Brain pericyte (primary cell): Measurements from ENCODE around the gene ZBTB40.

ENCODE experiments used
- DNase-seq: peaks from one replicate; pipeline ENCODE4 v3.0.0-alpha.2; 2012; ENCODE audit warnings: low read depth, low spot score

The ZBTB40 gene

GRCh38 chr1:22556391-22557104 lies 104.9 kb downstream of the ZBTB40 start:
- DNase-seq: no peak

DNA sequence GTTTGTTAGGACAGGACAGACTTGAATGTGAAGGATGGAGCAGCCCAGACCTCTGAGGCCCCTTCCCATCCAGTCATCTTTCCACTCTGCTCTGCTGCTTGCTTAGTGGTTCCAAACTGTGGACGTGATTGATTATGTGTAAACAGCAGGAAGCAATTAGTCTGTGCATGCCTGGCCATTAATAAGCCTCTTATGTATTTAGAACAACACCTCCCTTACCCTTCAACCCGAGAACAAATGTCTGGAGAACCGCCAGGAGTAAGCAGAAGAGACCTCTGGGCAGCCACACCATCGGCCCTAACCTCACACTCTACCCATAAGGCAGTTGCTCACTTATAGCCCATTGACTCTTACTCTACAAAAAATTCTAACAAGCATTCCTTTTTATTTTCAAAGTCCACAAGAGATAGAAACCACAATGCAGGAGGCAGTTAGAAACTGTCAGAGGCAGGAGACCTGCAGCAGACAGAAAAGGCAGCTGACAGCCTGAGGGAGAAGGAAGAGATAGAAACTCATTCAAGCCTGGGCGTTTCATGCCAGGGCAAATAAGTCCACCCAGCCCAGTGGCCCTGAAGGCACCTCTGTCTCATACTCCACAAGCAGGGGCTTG lies 105.8 kb downstream of the ZBTB40 start:
- no peak for DNase-seq

DNA sequence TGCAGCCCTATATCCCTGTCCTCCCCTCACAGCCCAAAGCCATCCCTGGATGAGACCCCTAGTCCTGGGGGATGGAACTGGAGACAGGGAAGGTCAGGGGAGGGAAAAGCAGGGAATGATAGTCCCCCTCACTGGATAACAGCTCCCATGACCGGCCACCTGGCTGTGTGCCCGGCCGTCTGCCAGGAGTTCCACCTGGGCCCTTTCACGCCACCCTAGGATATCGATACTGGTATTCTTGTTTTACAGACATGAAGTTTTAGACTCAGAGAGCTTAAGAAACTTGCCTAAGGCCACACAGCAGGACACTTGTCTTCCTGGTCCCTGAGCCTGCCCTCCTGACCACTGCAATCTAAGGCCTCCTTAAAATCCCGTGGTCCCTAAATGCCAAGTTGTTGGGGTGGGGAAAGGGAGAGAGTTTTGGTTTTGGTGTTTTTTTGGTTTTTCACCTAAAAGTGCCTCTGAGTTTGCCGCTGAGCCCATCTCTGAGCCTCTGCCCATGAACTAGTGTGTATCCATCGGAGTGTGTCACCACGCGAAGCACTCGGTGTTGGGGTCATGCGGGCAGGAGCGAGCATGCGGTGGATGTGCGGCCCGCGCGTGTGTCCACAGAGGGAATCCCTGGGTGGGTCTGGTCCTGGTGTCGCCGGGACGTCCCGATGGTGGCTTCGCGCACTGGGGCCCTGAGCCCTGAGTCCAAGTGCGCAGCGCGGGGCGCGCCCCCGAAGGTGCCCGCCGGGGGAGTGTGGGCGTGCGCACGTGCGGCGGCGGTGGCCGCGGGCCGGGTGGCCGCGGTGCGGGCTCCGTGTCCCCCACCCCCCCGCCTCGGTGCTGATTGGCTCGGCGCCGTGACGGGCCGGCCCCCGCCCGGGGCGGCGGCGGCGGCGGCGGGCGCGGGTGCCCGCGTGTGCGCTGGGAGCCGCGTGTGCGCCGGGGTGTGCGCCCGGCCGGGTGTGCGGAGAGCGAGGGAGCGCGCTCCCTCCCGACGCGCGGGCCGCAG lies 111.2 kb downstream of the ZBTB40 start, which contains the start of gene EPHA8:
Gene EPHA8, plus strand, starts transcription at position 906 of the 1,000 bp plus-strand sequence. CDS start 147 bp downstream, outside the sequence.
- no peak for DNase-seq

- DNase-seq: no peak
Measured at GRCh38 chr1:22563671-22564602, 112.3 kb downstream of the ZBTB40 start.

DNA sequence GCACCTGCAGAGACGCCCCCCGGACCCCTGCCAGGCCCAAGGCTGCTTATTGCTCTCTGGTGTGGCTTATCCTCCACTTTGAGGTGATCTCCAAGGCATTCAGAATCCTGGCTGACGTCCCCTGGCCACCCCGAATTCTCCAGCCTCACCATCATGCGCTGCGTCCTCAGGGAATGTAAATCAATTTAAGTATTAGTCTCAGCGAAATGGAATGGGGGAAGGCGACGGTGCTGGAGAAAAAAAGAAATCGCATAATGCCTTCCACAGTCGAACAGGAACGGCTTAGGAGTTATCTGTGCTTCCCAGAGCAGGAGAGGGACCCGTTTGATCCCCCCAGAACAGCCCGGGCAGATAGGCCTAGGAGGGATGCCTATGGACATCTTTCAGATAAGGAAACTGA lies 114.5 kb downstream of the ZBTB40 start:
- no peak for DNase-seq

GRCh38 chr1:22567197-22567596 lies 115.5 kb downstream of the ZBTB40 start:
- no peak for DNase-seq

DNA sequence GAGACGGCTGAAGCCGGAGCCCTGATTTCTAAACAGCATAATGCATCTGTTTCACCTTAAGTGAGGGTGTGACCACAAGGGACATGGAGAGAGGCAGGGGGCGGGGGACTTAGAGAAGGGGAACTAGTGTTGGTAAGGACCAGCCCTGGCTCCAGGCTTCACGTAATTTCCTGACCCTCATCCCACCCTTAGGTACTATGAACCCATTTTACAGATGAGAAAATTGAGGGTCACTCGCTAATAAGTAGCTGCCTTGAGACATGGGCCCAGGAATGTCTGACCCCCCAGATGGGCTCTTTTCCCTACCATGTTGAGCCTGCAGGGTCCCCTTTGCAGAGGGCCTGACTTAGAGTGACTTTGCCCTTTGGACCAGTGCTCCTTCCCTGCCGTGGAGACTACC lies 116.3 kb downstream of the ZBTB40 start:
- DNase-seq: no peak

- no peak for DNase-seq
Measured at GRCh38 chr1:22569269-22569668, 117.6 kb downstream of the ZBTB40 start.

DNA sequence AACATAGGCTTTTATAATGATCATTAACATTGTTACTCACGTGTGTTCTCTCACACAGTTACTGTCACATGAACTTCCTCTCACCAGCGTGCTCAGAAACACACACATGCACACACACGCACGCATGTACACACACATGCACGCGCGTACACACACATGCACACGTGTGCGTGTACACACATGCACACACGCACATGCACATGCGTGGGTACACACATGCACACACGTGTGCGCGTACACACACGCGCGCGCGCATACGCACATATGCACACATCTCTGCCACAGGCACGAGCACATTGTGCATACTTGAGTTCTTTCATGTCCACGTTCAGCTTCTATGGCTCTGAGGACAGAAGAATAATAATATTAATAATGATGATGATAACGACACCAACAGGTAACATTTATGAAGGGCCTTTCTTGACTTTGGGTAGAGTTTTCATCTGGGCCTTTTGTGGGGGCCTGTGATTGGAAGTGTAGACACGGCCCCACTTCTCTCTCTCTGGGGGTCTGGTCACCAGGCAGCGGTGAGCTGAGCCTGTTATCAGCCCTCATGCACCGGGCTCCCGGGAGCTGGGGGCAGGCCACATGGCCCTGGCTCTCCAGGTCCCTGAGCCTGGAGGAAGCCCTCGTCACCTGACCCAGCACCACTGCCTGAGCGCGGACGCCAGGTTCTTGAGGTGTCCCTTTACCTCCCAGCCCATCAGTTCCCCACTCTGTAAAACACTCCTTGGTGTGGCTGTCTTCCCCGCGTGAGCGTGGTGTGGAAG lies 118.7 kb downstream of the ZBTB40 start:
- DNase-seq: no peak

DNA sequence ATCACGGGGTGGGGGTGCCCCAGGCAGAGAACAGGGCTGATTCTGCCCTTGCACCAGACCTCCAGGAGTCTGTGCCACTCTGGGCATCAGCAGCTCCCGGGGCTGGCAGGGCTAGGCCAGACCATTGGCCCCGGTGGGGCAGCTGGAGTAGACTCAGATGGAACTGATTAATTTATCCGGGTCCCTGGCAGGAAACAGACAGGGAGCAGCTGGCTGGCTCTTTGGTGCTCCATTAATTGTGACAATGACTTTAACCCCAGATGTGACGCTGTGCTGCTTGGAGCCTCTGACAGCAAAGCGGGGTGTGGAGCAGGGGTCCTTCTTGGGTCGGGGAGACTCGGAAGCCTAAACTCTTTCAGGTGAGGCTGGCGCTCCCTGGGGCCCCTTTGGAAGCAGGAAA lies 121.2 kb downstream of the ZBTB40 start:
- DNase-seq: no peak

DNA sequence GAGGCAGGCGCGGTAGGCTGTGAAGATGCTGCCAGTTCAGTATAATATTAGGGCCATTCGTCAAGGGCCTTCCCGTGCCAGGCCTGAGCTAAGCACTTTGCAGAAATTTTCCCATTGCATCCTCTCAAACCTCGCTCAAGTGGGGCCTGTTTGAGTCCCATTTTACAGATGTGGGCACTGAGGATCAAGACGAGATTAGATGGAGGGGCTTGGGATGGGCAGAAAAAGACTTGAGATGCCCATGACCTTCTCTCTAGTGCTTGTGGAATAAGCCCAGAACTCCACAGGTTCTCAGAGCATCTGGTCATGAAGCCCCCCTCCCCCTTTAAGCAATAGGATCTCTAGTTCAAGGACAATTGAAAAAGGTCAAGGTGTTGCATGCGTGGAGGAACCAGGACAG lies 121.6 kb downstream of the ZBTB40 start:
- DNase-seq: no peak

DNA sequence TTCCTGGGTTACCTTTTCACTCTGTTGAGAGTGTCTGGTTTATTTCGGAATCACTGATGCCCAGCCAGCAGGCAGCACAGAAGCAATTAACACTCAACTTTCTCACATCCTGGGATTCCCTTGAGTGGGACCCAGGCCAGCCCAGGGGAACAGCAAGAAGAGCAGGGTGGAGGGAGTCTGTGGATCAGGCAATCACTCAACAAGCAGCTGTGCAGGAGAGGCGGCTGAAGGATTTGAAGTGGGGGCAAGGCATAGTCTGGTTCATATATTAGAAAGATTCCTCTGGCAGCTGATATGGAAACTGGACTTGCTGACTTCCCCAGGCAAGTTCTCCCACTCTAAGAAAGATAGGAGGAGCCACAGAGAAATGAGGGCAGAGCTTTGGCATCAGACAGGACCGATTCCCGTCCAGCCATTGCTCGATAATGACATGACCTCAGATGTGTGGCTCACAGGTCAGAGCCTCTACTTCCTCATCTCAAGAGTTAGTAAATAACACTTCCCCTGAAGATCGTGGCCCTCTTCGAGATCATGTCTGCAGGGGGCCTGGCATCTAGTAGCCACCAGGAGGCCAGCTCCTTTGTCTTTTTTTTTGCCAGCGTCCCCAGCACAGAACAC lies 124.0 kb downstream of the ZBTB40 start:
- DNase-seq: no peak

- no peak for DNase-seq
Measured at GRCh38 chr1:22576150-22576544, 124.5 kb downstream of the ZBTB40 start.

DNA sequence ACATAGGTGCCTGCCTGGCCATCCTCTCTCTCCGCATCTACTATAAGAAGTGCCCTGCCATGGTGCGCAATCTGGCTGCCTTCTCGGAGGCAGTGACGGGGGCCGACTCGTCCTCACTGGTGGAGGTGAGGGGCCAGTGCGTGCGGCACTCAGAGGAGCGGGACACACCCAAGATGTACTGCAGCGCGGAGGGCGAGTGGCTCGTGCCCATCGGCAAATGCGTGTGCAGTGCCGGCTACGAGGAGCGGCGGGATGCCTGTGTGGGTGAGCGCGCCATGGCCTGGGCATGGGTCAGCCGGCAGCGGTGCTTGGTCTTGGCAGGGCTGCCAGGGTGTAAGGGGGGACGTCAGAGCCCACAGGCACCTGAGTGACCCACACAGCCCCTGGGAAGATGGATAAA lies 125.0 kb downstream of the ZBTB40 start:
- DNase-seq: no peak

DNA sequence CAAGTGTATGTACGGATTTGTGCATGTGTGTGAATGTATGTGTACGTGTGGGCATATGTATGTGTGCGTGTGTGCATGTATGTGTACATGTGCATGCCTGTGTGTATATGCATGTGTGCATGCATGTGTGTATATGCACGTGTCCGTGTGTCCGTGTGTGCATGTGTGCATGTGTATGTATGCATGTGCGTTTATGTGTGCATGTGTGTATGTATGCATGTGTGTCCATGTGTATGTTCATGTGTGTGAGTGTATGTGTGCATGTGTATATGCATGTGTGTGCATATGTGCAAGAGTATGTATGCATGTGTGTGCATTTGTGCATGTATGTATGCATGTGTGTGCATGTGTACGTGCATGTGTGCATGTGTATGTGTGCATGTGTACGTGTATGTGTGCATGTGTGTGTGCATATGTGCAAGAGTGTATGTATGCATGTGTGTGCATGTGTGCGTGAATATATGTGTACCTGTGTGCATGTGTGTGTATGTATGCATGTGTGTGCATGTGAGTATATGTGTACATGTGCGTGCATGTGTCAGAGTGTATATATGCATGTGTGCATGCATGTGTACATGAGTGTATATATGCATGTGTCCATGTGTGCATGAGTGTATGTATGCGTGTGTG lies 127.2 kb downstream of the ZBTB40 start:
- DNase-seq: no peak

- DNase-seq: no peak
Measured at GRCh38 chr1:22579541-22580155, 128.0 kb downstream of the ZBTB40 start.
